GM19372 (cell line): ENCODE data around the gene NAPSA.
A peak's percentile ranks its signal among the peaks of the same experiment; 100 is the strongest.
"Not testable (repeated sequence)": the region's sequence is repeated elsewhere in the genome, so short reads cannot be mapped to it uniquely, and the experiment has no call there.

Source experiments
- ATAC-seq: cut with Tn5 transposase; IDR thresholded peaks from one replicate; pipeline ENCODE4 v1.9.1; 2021; ENCODE audit warnings: mild to moderate bottlenecking, low read depth, moderate library complexity; ENCODE audit not compliant: unreplicated experiment

The NAPSA gene

GRCh38 chr19:50332244-50333038, 33.0 kb downstream of the NAPSA start:
- ATAC-seq: no peak

- no peak for ATAC-seq
Observed at GRCh38 chr19:50331994-50332243, 33.5 kb downstream of the NAPSA start.

GRCh38 chr19:50331221-50331993, 34.0 kb downstream of the NAPSA start:
- no peak for ATAC-seq

GRCh38 chr19:50330365-50331078, 34.9 kb downstream of the NAPSA start:
- ATAC-seq: no peak

- not testable (repeated sequence) for ATAC-seq
Observed at GRCh38 chr19:50329926-50330294, 35.5 kb downstream of the NAPSA start.

- ATAC-seq: peak; percentile 55
Observed at GRCh38 chr19:50329146-50329925, 36.1 kb downstream of the NAPSA start, which contains the start of gene KCNC3. Gene KCNC3, minus strand, starts transcription at chr19:50329377. Its CDS starts 295 bp downstream, at chr19:50329082.

GRCh38 chr19:50328873-50329145, 36.6 kb downstream of the NAPSA start:
- ATAC-seq: no peak

GRCh38 chr19:50328224-50328872, 37.1 kb downstream of the NAPSA start:
- ATAC-seq: peak; percentile 0

GRCh38 chr19:50327461-50328223, 37.8 kb downstream of the NAPSA start:
- no peak for ATAC-seq

- ATAC-seq: no peak
Observed at GRCh38 chr19:50327013-50327412, 38.4 kb downstream of the NAPSA start.

- ATAC-seq: no peak
Observed at GRCh38 chr19:50326101-50326664, 39.3 kb downstream of the NAPSA start.

GRCh38 chr19:50325310-50326100, 39.9 kb downstream of the NAPSA start:
- no peak for ATAC-seq

- no peak for ATAC-seq
Observed at GRCh38 chr19:50324331-50324730, 41.1 kb downstream of the NAPSA start.

- ATAC-seq: no peak
Observed at GRCh38 chr19:50323782-50324133, 41.7 kb downstream of the NAPSA start.

GRCh38 chr19:50322931-50323781, 42.3 kb downstream of the NAPSA start:
- no peak for ATAC-seq

- ATAC-seq: no peak
Observed at GRCh38 chr19:50322234-50322633, 43.2 kb downstream of the NAPSA start.

- no peak for ATAC-seq
Observed at GRCh38 chr19:50321831-50322230, 43.6 kb downstream of the NAPSA start.

- ATAC-seq: no peak
Observed at GRCh38 chr19:50320596-50320995, 44.8 kb downstream of the NAPSA start.
